ENCODE results near the gene HEPN1. TPM values are rescaled to one million over a fixed set of nuclear protein-coding genes. Genes with fewer than 3 reads are reported as not detected.

The HEPN1 gene
- total RNA-seq, 2 experiments from 2014 or later = not detected

Other genes starting within 250 kb of the HEPN1 start
- 1 to 10 TPM; 3.8 to 4.1 TPM for gene SIAE, start 245.5 kb upstream of the HEPN1 start, total RNA-seq
- 1 to 10 TPM; 2.4 to 2.9 TPM for gene SPA17, start 245.3 kb upstream of the HEPN1 start, total RNA-seq
- gene NRGN, start 179.3 kb upstream of the HEPN1 start, total RNA-seq = 1 to 10 TPM; 6.6 TPM
- not detected for gene VSIG2, start 167.0 kb upstream of the HEPN1 start, total RNA-seq
- gene ESAM, start 157.0 kb upstream of the HEPN1 start, total RNA-seq = under 1 TPM; 0.16 to 0.76 TPM
- gene MSANTD2, start 118.8 kb upstream of the HEPN1 start, total RNA-seq = 10 to 100 TPM in 1 of 2 experiments, 1 to 10 TPM in 1; 8.5 to 10.2 TPM
- 10 to 100 TPM in 1 of 2 experiments, 1 to 10 TPM in 1; 5.3 to 11.1 TPM for gene ROBO3, start 53.8 kb upstream of the HEPN1 start, total RNA-seq
- gene ROBO4, start 21.4 kb upstream of the HEPN1 start, total RNA-seq = not detected
- not detected for gene HEPACAM, start 16.8 kb downstream of the HEPN1 start, total RNA-seq
- 1 to 10 TPM; 5.6 to 9.4 TPM for gene CCDC15, start 35.0 kb downstream of the HEPN1 start, total RNA-seq
- gene SLC37A2, start 144.1 kb downstream of the HEPN1 start, total RNA-seq = 1 to 10 TPM in 1 of 2 experiments, under 1 TPM in 1; 0.91 to 1.1 TPM
- gene TMEM218, start 192.4 kb downstream of the HEPN1 start, total RNA-seq = 10 to 100 TPM; 14.1 to 16.1 TPM
- gene PKNOX2, start 245.5 kb downstream of the HEPN1 start, total RNA-seq = not detected

Measured in activated CD8-positive, alpha-beta memory T cell treated with anti-CD3 and anti-CD28 coated beads, Interleukin-2, amount 10 ng/mL, durations not matched to agents 7 days and 5 days (primary cell).